Esophagus (tissue), 2 donors: ENCODE results near the gene MAPKAPK3. TPM values are rescaled to one million over a fixed set of nuclear protein-coding genes. Genes with fewer than 3 reads are reported as not detected.

Source experiments
- H3K27ac ChIP-seq, 2 donors: one replicate each; pipeline ENCODE4 v1.5.1; 2013; ENCODE audit warnings: low read depth in 2 of 2, mild to moderate bottlenecking in 2 of 2, inconsistent platforms in 1 of 2, low read length in 1 of 2, moderate library complexity in 1 of 2
- H3K27me3 ChIP-seq, 2 donors: one replicate each; pipeline ENCODE4 v1.6.1; 2013; ENCODE audit warnings: low read length in 2 of 2, control low read depth in 1 of 2, mild to moderate bottlenecking in 1 of 2; ENCODE audit not compliant: insufficient read depth in 2 of 2, control insufficient read depth in 1 of 2
- H3K36me3 ChIP-seq, 2 donors: one replicate each; pipeline ENCODE4 v1.6.1; 2013; ENCODE audit warnings: low read length in 1 of 2; ENCODE audit not compliant: control insufficient read depth in 2 of 2, insufficient read depth in 2 of 2
- H3K4me1 ChIP-seq, 2 donors: one replicate each; pipeline ENCODE4 v1.6.1; 2013; ENCODE audit warnings: low read length in 1 of 2; ENCODE audit not compliant: control insufficient read depth in 2 of 2, insufficient read depth in 2 of 2
- H3K4me3 ChIP-seq, 2 donors: one replicate each; pipeline ENCODE4 v1.5.1; 2013; ENCODE audit warnings: low read length in 2 of 2, mild to moderate bottlenecking in 2 of 2, low read depth in 1 of 2, moderate library complexity in 1 of 2
- H3K9me3 ChIP-seq, 2 donors: one replicate each; pipeline ENCODE4 v1.6.1; 2013; ENCODE audit warnings: mild to moderate bottlenecking in 2 of 2, low read depth in 1 of 2, low read length in 1 of 2, moderate library complexity in 1 of 2; ENCODE audit not compliant: control insufficient read depth in 2 of 2, insufficient read depth in 1 of 2
- WGBS, 2 donors: extraction: QIAGEN DNeasy Blood & Tissue Kit; methylation state at CpG; one replicate each; pipeline ENCODE4 v1.1.7; 2013; 5-methylcytosine and 5-hydroxymethylcytosine counted together
- polyA plus RNA-seq, 2 donors: library from polyadenylated mRNA; stranded (reverse); fragments of 200-250 nt; gene quantifications; one replicate each; pipeline ENCODE4 v1.2.3, GENCODE V29; 2013
- donor health status: healthy with polysubstance abuse.
- donor health status: Bipolar disorder and iron deficiency.

MAPKAPK3 gene
- polyA plus RNA-seq, 2 donors, result 33.8 to 39.1 TPM

DNA sequence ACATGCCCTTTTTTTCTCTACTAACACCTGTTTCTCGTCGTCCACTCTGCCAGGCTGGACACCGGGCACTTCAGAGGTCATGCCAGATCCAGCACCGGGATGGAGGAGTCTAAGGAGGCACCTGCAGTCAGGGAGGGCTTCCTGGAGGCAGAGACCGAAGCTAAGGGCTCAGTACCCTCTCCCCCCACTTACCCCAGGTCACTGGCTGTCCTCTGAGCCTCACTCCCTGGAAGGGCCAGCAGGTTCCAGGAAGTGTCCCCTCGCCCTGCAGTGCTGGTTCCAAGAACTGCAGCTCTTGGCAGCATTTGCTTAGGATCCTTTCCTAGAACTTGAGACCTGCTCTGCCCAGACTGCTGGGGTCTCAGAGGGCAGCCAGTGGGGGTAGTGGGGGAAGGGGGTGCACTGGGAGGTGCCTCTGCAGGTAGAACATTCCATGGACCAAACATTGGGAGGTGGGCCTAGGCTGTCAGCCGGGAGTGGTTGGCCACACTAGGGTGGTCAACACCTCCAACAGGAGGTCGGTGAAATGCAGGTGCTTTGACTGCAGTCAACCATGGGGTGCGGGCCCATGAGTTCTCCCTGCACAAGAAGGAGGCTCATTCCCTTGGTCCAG is 16.7 kb upstream of the MAPKAPK3 start:
- peaks cover 0 to 11% of the 10 kb centered on the region in 2 donors for H3K36me3 ChIP-seq
- H3K4me3 ChIP-seq, result no peak overlapping the region
- H3K4me1 ChIP-seq, result peaks cover 11 to 54% of the 10 kb centered on the region in 2 donors
- H3K27ac ChIP-seq, result peak overlapping the region; percentile 99
- no peaks in the 10 kb centered on the region for H3K27me3 ChIP-seq
- H3K9me3 ChIP-seq, result no peaks in the 10 kb centered on the region
- 59 to 71% methylated on average over 9 of the region's 9 CpGs for WGBS, 2 donors

DNA sequence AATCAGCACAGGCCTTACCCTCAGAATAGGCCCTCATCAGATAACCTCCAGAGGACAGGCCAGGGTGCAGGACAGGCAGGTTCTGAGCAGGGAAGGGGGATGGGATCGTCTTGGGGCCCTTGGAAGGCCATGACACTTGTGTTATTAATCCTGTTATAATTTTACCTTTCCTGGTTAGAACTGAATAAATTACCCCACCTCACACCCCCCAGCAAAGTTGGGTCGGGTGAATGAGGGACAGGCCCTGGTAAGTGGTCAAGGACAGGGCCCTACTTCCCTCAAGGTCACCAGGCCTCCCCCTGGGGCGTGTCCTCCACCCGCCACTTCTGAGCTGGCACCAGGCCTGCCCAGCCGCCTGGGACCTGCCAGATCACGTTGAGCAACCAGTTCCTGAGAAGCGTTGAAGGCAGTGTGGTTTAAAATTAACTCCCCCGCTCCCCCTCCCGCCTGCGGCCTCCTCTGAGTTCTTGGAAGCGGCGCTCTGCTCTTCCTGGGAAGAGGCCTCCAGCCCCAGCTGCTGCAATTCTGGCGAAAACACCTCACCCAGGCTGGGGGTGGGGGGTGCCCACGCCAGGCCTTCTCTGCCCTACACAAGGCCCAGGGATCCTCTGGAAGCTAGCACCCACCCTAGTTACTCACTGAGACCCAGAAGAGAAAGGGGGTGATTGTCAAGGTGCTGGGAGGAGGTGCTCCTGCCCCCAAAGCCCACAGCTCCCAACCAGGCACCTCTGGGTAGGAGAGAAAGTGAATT is 15.9 kb upstream of the MAPKAPK3 start:
- Histone ChIP-seq H3K36me3 (peaks cover 0 to 11% of the 10 kb centered on the region in 2 donors), H3K4me3 (no peak overlapping the region), H3K4me1 (peaks cover 11 to 61% of the 10 kb centered on the region in 2 donors), H3K27ac (peak overlapping the region; percentile 99), H3K9me3 (no peaks in the 10 kb centered on the region), H3K27me3 (no peaks in the 10 kb centered on the region)
- WGBS, 2 donors, result 1% methylated on average over 12 to 14 of the region's 14 CpGs

DNA sequence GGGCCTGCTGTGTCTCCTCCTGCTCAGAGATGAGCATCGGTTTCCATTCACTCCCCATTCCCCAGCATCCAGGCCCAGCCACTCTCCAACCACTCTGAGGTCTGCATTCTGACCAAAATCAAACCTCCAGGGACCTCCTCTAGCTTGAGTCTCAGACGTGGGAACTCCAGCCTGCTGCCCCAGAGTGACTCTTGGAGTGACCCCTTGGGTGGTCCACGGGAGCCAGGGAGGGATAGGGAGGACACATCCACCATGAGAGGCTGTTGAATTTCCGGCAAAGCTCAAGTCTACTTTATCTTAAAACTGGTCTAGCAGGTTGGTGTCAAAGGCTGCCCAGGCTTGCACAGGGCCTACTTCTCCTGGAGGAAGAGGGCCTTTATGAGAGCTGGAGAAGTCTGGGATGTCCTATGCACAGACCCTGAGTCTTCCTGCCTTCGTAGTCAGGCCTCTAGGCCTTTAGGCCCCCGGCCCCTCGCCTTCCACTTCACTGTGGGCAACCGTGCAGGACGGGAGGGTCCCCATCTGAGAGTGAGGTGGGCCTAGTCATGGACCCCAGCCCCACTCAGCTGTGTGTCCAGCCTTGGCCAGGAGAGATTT is 14.3 kb upstream of the MAPKAPK3 start:
- WGBS, 2 donors, result 45 to 52% methylated on average over 9 of the region's 9 CpGs
- Histone ChIP-seq H3K27ac (peak overlapping the region; percentile 99), H3K4me3 (no peak overlapping the region), H3K27me3 (no peaks in the 10 kb centered on the region), H3K9me3 (no peaks in the 10 kb centered on the region), H3K36me3 (peaks cover 0 to 21% of the 10 kb centered on the region in 2 donors), H3K4me1 (peaks cover 11 to 72% of the 10 kb centered on the region in 2 donors)

DNA sequence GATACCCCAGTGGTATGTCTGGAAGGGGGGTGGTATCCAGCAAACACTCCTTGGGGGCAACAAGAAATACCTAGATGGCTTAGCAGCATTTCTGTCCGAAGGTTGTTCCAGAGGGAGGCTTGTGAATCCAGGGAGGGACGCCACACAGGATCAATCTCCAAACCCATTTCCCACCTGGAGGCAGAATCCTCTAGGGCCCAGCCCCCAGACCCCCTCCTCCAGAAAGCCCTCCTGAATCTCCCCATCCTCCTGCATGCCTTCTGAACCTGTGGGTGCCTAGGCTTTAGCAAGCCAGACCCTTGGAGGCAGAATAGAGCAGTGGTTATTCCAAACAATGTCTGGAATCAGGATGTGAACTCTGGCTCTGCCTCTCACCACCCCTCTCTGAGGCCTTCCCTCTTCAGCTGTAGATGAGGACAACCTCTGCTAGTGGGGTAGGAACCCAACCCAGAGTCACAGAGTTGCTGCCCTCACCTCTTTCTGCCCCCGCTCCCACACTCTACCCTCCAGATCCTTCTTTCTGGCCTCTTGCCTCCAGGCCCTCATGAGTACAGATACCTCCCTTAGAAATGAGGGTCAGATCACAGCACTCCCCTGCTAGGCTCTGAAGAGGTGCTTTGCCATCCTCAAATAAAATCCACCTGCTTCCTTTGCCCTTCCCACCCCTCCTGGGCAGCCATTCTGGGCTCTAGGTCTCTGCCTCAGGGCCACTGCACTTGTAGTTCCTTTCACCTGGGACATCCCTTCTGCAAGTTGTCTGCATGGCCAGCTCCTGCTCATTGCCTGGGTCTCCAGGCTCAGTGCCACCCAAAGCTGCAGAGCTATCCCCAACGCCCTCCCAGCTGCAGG is 13.5 kb upstream of the MAPKAPK3 start:
- no peaks in the 10 kb centered on the region for H3K9me3 ChIP-seq
- H3K27ac ChIP-seq, result peak overlapping the region; percentile 99
- H3K36me3 ChIP-seq, result peaks cover 0 to 26% of the 10 kb centered on the region in 2 donors
- H3K27me3 ChIP-seq, result no peaks in the 10 kb centered on the region
- no peak overlapping the region for H3K4me3 ChIP-seq
- 56 to 67% methylated on average over 4 of the region's 4 CpGs for WGBS, 2 donors
- peaks cover 11 to 79% of the 10 kb centered on the region in 2 donors for H3K4me1 ChIP-seq

DNA sequence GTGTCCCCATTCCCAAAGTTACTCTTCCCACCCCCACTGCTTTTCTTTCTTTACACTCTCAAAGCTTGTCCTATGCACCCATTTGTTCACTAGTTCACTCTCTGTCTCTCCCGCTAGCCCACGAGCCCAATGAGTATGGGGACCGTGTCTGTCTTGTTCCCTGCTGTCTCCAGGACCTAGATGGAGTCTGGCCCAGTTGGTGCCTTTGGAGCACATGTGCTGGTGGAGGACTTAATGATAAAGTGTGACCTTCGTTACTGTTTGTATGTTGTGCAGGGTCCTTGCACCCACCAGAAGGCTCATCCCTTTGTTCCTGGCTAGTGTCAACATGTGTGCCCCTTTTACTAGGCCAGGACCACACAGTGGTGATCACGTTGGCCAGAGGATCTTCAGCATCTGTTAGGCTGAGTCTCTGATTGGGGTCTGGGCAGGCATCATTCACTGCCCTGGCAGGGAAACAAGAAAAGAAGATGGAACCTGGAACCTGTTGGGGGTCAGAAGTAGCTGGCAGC is 12.8 kb upstream of the MAPKAPK3 start:
- 79 to 82% methylated on average over 5 of the region's 5 CpGs for WGBS, 2 donors
- H3K27ac ChIP-seq, result peak overlapping the region in 1 of 2 donors; percentile 44
- H3K4me3 ChIP-seq, result no peak overlapping the region
- peaks cover 0 to 26% of the 10 kb centered on the region in 2 donors for H3K36me3 ChIP-seq
- H3K4me1 ChIP-seq, result peaks cover 11 to 77% of the 10 kb centered on the region in 2 donors
- no peaks in the 10 kb centered on the region for H3K27me3 ChIP-seq
- no peaks in the 10 kb centered on the region for H3K9me3 ChIP-seq

DNA sequence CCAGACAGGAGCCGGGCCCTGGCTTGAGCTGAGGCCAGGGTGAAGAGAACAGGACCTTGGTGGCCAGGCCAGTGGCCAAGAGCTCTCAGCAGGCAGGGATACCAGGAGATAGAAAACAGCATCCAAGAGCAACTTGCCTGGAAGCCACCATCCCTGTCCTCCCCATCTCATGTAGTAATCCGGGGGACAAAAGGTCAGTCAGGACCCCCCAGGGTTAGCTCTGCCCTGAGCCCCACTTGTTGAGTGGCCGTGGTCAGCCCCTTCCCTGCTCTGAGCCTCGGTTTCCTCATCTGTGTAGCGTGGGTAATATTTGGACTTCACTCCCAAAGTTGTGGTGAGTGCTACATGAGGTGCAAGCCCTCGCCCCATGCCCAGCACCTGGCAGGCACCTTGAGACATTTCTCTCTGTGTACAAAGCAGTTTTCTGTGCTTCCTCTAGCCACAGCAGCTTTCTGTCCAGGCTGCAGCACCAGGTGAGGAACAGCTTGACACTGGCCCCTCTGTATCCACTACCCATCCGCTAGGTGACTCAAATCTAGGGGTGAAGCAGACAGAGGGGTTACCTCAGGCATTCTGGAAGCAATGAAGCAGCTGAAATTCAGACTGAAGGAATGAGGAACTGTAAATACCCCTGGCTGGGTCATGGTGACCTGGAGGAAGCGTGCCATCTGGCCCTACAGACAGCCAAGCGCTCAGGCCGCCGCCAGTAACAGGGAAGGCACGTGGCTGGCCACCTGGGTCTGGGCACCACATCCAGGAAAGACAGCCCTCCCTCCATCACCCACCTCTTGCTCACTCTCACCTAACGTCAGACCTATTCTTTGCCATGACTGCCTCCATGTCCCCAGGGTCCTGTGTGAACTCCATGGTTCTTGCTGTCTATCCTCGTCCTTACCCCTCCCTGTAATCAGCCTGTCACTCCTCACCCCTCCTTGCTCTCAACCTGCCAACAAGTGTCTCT is 12.0 kb upstream of the MAPKAPK3 start:
- H3K27me3 ChIP-seq, result no peaks in the 10 kb centered on the region
- peaks cover 0 to 26% of the 10 kb centered on the region in 2 donors for H3K36me3 ChIP-seq
- H3K4me1 ChIP-seq, result peaks cover 11 to 78% of the 10 kb centered on the region in 2 donors
- H3K4me3 ChIP-seq, result no peak overlapping the region
- H3K27ac ChIP-seq, result peak overlapping the region; percentile 44 to 83
- no peaks in the 10 kb centered on the region for H3K9me3 ChIP-seq
- 57 to 62% methylated on average over 14 of the region's 14 CpGs for WGBS, 2 donors

DNA sequence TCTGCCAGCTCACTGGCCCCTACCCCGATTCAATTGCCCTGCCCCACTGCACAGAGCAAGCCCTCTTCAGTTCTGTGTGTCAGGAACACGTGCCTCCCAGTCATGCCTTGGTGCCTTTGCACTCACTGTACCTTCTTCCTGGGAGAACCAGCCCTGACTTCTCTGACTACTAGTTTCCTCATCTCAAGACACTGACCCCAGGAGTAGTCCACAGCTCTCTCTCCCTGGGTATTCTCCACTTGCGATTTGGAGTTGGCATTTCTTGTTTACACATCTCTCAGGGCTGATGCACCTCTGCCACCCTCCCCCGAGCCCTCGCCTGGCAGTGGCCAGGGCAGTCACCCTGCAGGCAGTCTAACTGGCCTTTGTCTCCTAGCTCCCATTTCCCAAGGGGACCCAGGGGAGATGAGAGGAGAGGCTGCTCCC is 11.0 kb upstream of the MAPKAPK3 start:
- Histone ChIP-seq H3K4me3 (no peak overlapping the region), H3K27ac (peak overlapping the region; percentile 44 to 83), H3K36me3 (peaks cover 0 to 26% of the 10 kb centered on the region in 2 donors), H3K9me3 (no peaks in the 10 kb centered on the region), H3K27me3 (no peaks in the 10 kb centered on the region), H3K4me1 (peaks cover 18 to 77% of the 10 kb centered on the region in 2 donors)
- 34 to 44% methylated on average over 5 of the region's 5 CpGs for WGBS, 2 donors

DNA sequence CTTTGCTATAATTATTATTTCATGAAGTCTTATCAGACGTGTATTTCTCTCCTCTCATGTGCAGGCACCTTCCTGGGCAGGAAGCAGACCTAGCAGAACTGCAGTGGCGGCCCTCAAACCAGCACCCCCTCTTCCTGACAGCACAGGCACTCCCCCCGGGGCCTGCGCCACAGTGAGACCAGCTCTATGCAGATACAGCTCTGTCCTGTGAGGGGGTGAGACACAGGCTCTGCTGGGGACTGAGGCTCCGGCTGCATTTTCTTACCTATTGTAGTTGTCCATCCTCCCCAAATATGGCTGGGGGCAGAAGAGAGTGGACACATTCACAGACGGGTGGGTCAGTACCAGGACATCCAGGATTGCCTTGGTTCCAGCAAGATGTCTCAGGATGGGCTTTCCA is 10.4 kb upstream of the MAPKAPK3 start:
- Histone ChIP-seq H3K4me3 (no peak overlapping the region), H3K36me3 (peaks cover 0 to 26% of the 10 kb centered on the region in 2 donors), H3K27ac (peak overlapping the region in 1 of 2 donors; percentile 30), H3K9me3 (no peaks in the 10 kb centered on the region), H3K4me1 (peaks cover 18 to 74% of the 10 kb centered on the region in 2 donors), H3K27me3 (no peaks in the 10 kb centered on the region)
- WGBS, 2 donors, result 57 to 64% methylated on average over 6 of the region's 6 CpGs
